ENCODE data around the gene PHYHIPL. TPM values are rescaled to one million over a fixed set of nuclear protein-coding genes. Genes with fewer than 3 reads are reported as not detected.

The PHYHIPL gene
- polyA plus RNA-seq, 1 of the 3 experiments (the other 2 are of a cell fraction): 0.44 TPM

DNA sequence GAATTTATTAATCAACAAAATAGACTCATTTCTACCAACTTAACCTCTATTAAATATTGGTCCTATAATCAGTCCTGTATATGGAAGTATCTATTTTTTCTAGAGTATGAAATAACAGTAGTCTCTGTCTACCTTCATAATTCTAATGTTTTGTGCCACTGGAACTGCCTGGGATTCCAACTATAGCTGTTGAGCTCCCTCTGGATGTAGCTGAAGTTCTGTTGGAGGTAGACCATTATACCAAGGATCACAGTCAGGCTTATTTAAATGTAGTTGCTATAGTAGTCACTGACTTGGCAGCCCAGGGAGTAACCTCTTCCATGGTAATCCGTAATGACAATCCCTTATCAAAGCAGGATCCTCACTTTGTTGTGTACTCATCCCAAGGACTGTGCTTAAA lies 48.5 kb upstream of the PHYHIPL start (continued):
- TF ChIP-seq, protein P1, sequence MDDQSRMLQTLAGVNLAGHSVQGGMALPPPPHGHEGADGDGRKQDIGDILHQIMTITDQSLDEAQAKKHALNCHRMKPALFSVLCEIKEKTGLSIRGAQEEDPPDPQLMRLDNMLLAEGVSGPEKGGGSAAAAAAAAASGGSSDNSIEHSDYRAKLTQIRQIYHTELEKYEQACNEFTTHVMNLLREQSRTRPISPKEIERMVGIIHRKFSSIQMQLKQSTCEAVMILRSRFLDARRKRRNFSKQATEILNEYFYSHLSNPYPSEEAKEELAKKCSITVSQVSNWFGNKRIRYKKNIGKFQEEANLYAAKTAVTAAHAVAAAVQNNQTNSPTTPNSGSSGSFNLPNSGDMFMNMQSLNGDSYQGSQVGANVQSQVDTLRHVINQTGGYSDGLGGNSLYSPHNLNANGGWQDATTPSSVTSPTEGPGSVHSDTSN (IDR thresholded peaks at IDR 0.05): no peak
- TF ChIP-seq RXRA (IDR thresholded peaks at IDR 0.05; ENCODE audit: borderline replicate concordance, low read depth) (no peak), SIN3A (IDR thresholded peaks at IDR 0.05; ENCODE audit: borderline replicate concordance, low read depth, low read length) (no peak), GABPA (IDR thresholded peaks at IDR 0.05; ENCODE audit: low read depth) (no peak), EP300 (IDR thresholded peaks at IDR 0.05; ENCODE audit: borderline replicate concordance in 1 of 2, low read depth in 1 of 2, low read length in 1 of 2) (no peak)

DNA sequence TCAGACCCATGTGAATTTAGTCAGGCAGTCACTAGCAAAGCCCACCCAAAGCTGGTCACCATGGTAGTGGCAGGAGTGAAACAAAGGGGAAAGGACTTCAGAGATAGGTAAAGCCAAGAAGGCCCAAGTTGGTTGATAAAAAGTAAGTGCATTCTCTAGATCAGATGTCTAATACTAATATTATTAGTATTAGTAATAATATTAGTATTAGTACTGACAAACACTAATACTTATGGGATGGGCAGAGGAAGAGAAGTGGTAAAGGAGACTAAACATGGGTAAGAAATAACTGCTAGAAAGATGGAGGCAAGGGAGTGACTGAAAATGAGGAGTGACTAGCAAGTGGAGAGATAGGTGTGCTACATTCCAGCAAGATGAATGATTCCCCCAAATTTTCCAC lies 46.6 kb upstream of the PHYHIPL start:
- H2AFZ ChIP-seq (ENCODE audit: low read depth): no peak overlapping the region
- POLR2A ChIA-PET: interaction anchor here (0.7 kb wide), 1 partner anchor 120 kb away, joined by 4 read pairs; no protein-coding TSS in a partner anchor

More for the DNA sequence above, 46.6 kb upstream of the PHYHIPL start:
- H3K4me3 ChIP-seq (ENCODE audit: low read depth in 2 of 2, low read length in 1 of 2): no peak overlapping the region
- TF ChIP-seq FOSL2 (IDR thresholded peaks at IDR 0.05; ENCODE audit: borderline replicate concordance, low read depth) (no peak), FOXM1 (IDR thresholded peaks at IDR 0.05; ENCODE audit: low read depth) (no peak), GABPA (IDR thresholded peaks at IDR 0.05; ENCODE audit: low read depth) (no peak), TEAD4 (IDR thresholded peaks at IDR 0.05; ENCODE audit: borderline replicate concordance, insufficient read depth) (no peak), SMC3 (IDR thresholded peaks at IDR 0.05; ENCODE audit: low read depth, low read length) (no peak), CHD2 (IDR thresholded peaks at IDR 0.05; ENCODE audit: low read length, partially characterized antibody) (no peak), NFIC (IDR thresholded peaks at IDR 0.05; ENCODE audit: borderline replicate concordance) (no peak), MEF2A (IDR thresholded peaks at IDR 0.05; ENCODE audit: borderline replicate concordance, low read depth) (no peak), EP300 (IDR thresholded peaks at IDR 0.05; ENCODE audit: borderline replicate concordance in 1 of 2, low read depth in 1 of 2, low read length in 1 of 2) (no peak), MXI1 (IDR thresholded peaks at IDR 0.05; ENCODE audit: low read depth, low read length) (no peak), RXRA (IDR thresholded peaks at IDR 0.05; ENCODE audit: borderline replicate concordance, low read depth) (no peak)
- TF ChIP-seq, protein P2, sequence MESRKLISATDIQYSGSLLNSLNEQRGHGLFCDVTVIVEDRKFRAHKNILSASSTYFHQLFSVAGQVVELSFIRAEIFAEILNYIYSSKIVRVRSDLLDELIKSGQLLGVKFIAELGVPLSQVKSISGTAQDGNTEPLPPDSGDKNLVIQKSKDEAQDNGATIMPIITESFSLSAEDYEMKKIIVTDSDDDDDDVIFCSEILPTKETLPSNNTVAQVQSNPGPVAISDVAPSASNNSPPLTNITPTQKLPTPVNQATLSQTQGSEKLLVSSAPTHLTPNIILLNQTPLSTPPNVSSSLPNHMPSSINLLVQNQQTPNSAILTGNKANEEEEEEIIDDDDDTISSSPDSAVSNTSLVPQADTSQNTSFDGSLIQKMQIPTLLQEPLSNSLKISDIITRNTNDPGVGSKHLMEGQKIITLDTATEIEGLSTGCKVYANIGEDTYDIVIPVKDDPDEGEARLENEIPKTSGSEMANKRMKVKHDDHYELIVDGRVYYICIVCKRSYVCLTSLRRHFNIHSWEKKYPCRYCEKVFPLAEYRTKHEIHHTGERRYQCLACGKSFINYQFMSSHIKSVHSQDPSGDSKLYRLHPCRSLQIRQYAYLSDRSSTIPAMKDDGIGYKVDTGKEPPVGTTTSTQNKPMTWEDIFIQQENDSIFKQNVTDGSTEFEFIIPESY (IDR thresholded peaks at IDR 0.05; ENCODE audit: borderline replicate concordance, low read depth): no peak
- TF ChIP-seq, protein P3, sequence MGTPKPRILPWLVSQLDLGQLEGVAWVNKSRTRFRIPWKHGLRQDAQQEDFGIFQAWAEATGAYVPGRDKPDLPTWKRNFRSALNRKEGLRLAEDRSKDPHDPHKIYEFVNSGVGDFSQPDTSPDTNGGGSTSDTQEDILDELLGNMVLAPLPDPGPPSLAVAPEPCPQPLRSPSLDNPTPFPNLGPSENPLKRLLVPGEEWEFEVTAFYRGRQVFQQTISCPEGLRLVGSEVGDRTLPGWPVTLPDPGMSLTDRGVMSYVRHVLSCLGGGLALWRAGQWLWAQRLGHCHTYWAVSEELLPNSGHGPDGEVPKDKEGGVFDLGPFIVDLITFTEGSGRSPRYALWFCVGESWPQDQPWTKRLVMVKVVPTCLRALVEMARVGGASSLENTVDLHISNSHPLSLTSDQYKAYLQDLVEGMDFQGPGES (IDR thresholded peaks at IDR 0.05; ENCODE audit: low read depth, low read length): no peak
- CTCF ChIA-PET: no interaction called here
- H4K20me1 ChIP-seq (ENCODE audit: insufficient read depth): no peaks in the 10 kb centered on the region
- H3F3A ChIP-seq (replicated peaks; ENCODE audit: insufficient read depth): no peaks in the 10 kb centered on the region
- H3K9ac ChIP-seq: no peak overlapping the region
- no peak overlapping the region for H3K4me2 ChIP-seq
- no peak overlapping the region for H3K27ac ChIP-seq (ENCODE audit: low read depth in 2 of 2, low read length in 1 of 2)
- no peaks in the 10 kb centered on the region for H3K36me3 ChIP-seq (replicated peaks in 1 of 2; ENCODE audit: control insufficient read depth in 1 of 2, insufficient read depth in 2 of 2, low read length in 1 of 2)
- DNase-seq: no peak
- no peaks in the 10 kb centered on the region for H3K9me3 ChIP-seq
- H3K9me2 ChIP-seq: no peaks in the 10 kb centered on the region
- no peaks in the 10 kb centered on the region; a peak in 1 of 4 replicates for H3K4me1 ChIP-seq (ENCODE audit: control insufficient read depth in 1 of 2, insufficient read depth in 2 of 2, low read depth in 1 of 2, low read length in 1 of 2)
- H3K79me2 ChIP-seq (ENCODE audit: insufficient read depth): no peaks in the 10 kb centered on the region
- no peaks in the 10 kb centered on the region; the same call in 1 of the 2 replicates for H3K27me3 ChIP-seq (ENCODE audit: insufficient read depth)
